CD4-positive, CD25-positive, alpha-beta regulatory T cell (primary cell): Measurements from ENCODE around the gene URAD. TPM values are rescaled to one million over a fixed set of nuclear protein-coding genes. Genes with fewer than 3 reads are reported as not detected.

ENCODE experiments used
- ATAC-seq, 2 donors: fragments of 150-1000 bp; cut with Tn5 transposase; one replicate each; pipeline ENCODE4 v1.10.0; 2021; ENCODE audit warnings: low read depth in 2 of 2, moderate number of reproducible peaks in 2 of 2, moderate library complexity in 1 of 2
- DNase-seq, 3 donors: peaks; one replicate each; pipeline versions ENCODE4 v3.0.0 to v3.0.0-alpha.2; 2012 to 2022; ENCODE audit warnings: mixed read lengths in 1 of 3
- H3K27ac ChIP-seq: one replicate; pipeline ENCODE4 v1.7.0; 2013; ENCODE audit warnings: mild to moderate bottlenecking, low read length; ENCODE audit not compliant: insufficient read depth, poor library complexity, severe bottlenecking
- H3K27me3 ChIP-seq: one replicate; pipeline ENCODE4 v1.7.0; 2013; ENCODE audit warnings: low read length; ENCODE audit not compliant: control insufficient read depth, insufficient read depth
- H3K36me3 ChIP-seq: one replicate; pipeline ENCODE4 v1.7.0; 2013; ENCODE audit warnings: mild to moderate bottlenecking, low read length, moderate library complexity; ENCODE audit not compliant: control insufficient read depth, insufficient read depth
- H3K4me1 ChIP-seq: 2 replicates; pipeline ENCODE4 v1.7.0; 2013; ENCODE audit warnings: mild to moderate bottlenecking, low read length; ENCODE audit not compliant: insufficient read depth, control insufficient read depth, poor library complexity, severe bottlenecking
- H3K4me3 ChIP-seq: one replicate; pipeline ENCODE4 v1.7.0; 2013; ENCODE audit warnings: low read depth, mild to moderate bottlenecking, low read length, moderate library complexity
- H3K9me3 ChIP-seq, 2 experiments: 1 replicate in 1 of 2; 2 replicates in 1 of 2; pipeline ENCODE4 v1.7.0; 2013; ENCODE audit warnings: low read length in 2 of 2, mild to moderate bottlenecking in 1 of 2, moderate library complexity in 1 of 2; ENCODE audit not compliant: control insufficient read depth in 2 of 2
- H3K27ac Mint-ChIP-seq, 3 donors: one replicate each; pipeline ENCODE4 v1.8.0; 2020 to 2022; ENCODE audit warnings: mild to moderate bottlenecking in 3 of 3, mixed read lengths in 3 of 3, moderate library complexity in 2 of 3
- H3K27me3 Mint-ChIP-seq: one replicate; pipeline ENCODE4 v1.8.0; 2022; ENCODE audit warnings: mild to moderate bottlenecking, mixed read lengths
- H3K36me3 Mint-ChIP-seq: one replicate; pipeline ENCODE4 v1.8.0; 2020; ENCODE audit warnings: mixed read lengths
- H3K4me1 Mint-ChIP-seq, 4 donors: one replicate each; pipeline ENCODE4 v1.8.0; 2020 to 2022; ENCODE audit warnings: mixed read lengths in 4 of 4, mild to moderate bottlenecking in 1 of 4
- H3K4me3 Mint-ChIP-seq, 4 donors: one replicate each; pipeline ENCODE4 v1.8.0; 2020 to 2022; ENCODE audit warnings: mild to moderate bottlenecking in 4 of 4, mixed read lengths in 4 of 4, moderate library complexity in 3 of 4
- H3K9me3 Mint-ChIP-seq, 7 donors: one replicate each; pipeline ENCODE4 v1.8.0; 2020 to 2022; ENCODE audit warnings: mixed read lengths in 7 of 7, mild to moderate bottlenecking in 3 of 7, moderate library complexity in 2 of 7
- polyA plus RNA-seq, 4 donors: library from polyadenylated mRNA; unstranded; fragments of 300-500 nt; fragmentation: Illumina TruSeq; gene quantifications; one replicate each; pipeline ENCODE4 v1.2.3, GENCODE V29; 2021
- total RNA-seq: library from RNA; stranded (reverse); gene quantifications from one replicate; pipeline ENCODE4 v1.2.3, GENCODE V29; 2022

URAD gene
- total and polyA plus RNA-seq, 5 donors from 2014 or later: not detected

- no peak for DNase-seq
- H3K9me3 ChIP-seq: no peaks in the 10 kb centered on the region
- H3K27me3 ChIP-seq: peaks cover 32% of the 10 kb centered on the region
- Mint-ChIP-seq H3K4me1 (peaks cover 3 to 22% (median 14%) of the 10 kb centered on the region in 4 donors), H3K9me3 (peaks cover 0 to 7% (median 0%) of the 10 kb centered on the region in 7 donors), H3K4me3 (no peak overlapping the region), H3K36me3 (no peaks in the 10 kb centered on the region), H3K27me3 (peaks cover 80% of the 10 kb centered on the region), H3K27ac (no peak overlapping the region)
- peaks cover 23% of the 10 kb centered on the region for H3K4me1 ChIP-seq
- no peak for ATAC-seq
- H3K4me3 ChIP-seq: no peak overlapping the region
- no peak overlapping the region for H3K27ac ChIP-seq
- H3K36me3 ChIP-seq: no peaks in the 10 kb centered on the region
Measured at GRCh38 chr13:27956576-27957300, 31.8 kb downstream of the URAD start.

GRCh38 chr13:27955014-27955591 is 33.4 kb downstream of the URAD start:
- Histone ChIP-seq H3K36me3 (no peaks in the 10 kb centered on the region), H3K4me3 (no peak overlapping the region), H3K27me3 (peaks cover 32% of the 10 kb centered on the region), H3K27ac (no peak overlapping the region), H3K9me3 (no peaks in the 10 kb centered on the region), H3K4me1 (peaks cover 14% of the 10 kb centered on the region)
- DNase-seq: no peak
- H3K9me3 Mint-ChIP-seq: peaks cover 0 to 6% (median under 1%) of the 10 kb centered on the region in 7 donors
- H3K4me3 Mint-ChIP-seq: no peak overlapping the region
- peaks cover 3 to 18% (median 13%) of the 10 kb centered on the region in 4 donors for H3K4me1 Mint-ChIP-seq
- H3K36me3 Mint-ChIP-seq: no peaks in the 10 kb centered on the region
- H3K27me3 Mint-ChIP-seq: peaks cover 76% of the 10 kb centered on the region
- no peak for ATAC-seq
- peak overlapping the region in 1 of 3 donors; percentile 9 for H3K27ac Mint-ChIP-seq

GRCh38 chr13:27954406-27954851 is 34.1 kb downstream of the URAD start:
- peaks cover 12% of the 10 kb centered on the region for H3K4me1 ChIP-seq
- Mint-ChIP-seq H3K4me1 (peaks cover 3 to 18% (median 12%) of the 10 kb centered on the region in 4 donors), H3K36me3 (no peaks in the 10 kb centered on the region), H3K27me3 (peaks cover 70% of the 10 kb centered on the region), H3K4me3 (peak overlapping the region in 2 of 4 donors; percentile 44 to 78), H3K9me3 (peaks cover 0 to 5% (median 2%) of the 10 kb centered on the region in 7 donors), H3K27ac (no peak overlapping the region)
- H3K9me3 ChIP-seq: no peaks in the 10 kb centered on the region
- ATAC-seq: no peak
- H3K27ac ChIP-seq: no peak overlapping the region
- H3K36me3 ChIP-seq: no peaks in the 10 kb centered on the region
- DNase-seq: no peak
- H3K27me3 ChIP-seq: peaks cover 31% of the 10 kb centered on the region
- H3K4me3 ChIP-seq: no peak overlapping the region

- Histone ChIP-seq H3K9me3 (no peaks in the 10 kb centered on the region), H3K4me1 (peaks cover 12% of the 10 kb centered on the region), H3K27me3 (peaks cover 25% of the 10 kb centered on the region), H3K4me3 (no peak overlapping the region), H3K36me3 (no peaks in the 10 kb centered on the region), H3K27ac (no peak overlapping the region)
- peak in 2 of 3 donors; percentile 53 to 56 for DNase-seq
- H3K27me3 Mint-ChIP-seq: peaks cover 64% of the 10 kb centered on the region
- H3K9me3 Mint-ChIP-seq: peaks cover 0 to 5% (median 2%) of the 10 kb centered on the region in 7 donors
- H3K36me3 Mint-ChIP-seq: no peaks in the 10 kb centered on the region
- peak overlapping the region in 3 of 4 donors; percentile 63 to 78 (median 72) for H3K4me3 Mint-ChIP-seq
- peak; percentile 60 to 67 for ATAC-seq
- no peak overlapping the region for H3K27ac Mint-ChIP-seq
- H3K4me1 Mint-ChIP-seq: peaks cover 3 to 18% (median 12%) of the 10 kb centered on the region in 4 donors
Measured at GRCh38 chr13:27953676-27954405, 34.7 kb downstream of the URAD start.

GRCh38 chr13:27952876-27953675 is 35.4 kb downstream of the URAD start:
- peaks cover 21% of the 10 kb centered on the region for H3K27me3 ChIP-seq
- Mint-ChIP-seq H3K4me1 (peaks cover 3 to 14% (median 11%) of the 10 kb centered on the region in 4 donors), H3K9me3 (peaks cover 0 to 6% (median 2%) of the 10 kb centered on the region in 7 donors), H3K36me3 (no peaks in the 10 kb centered on the region), H3K27me3 (peaks cover 57% of the 10 kb centered on the region), H3K4me3 (peak overlapping the region in 3 of 4 donors; percentile 62 to 75 (median 63)), H3K27ac (no peak overlapping the region)
- no peak for ATAC-seq
- H3K27ac ChIP-seq: no peak overlapping the region
- DNase-seq: no peak
- no peaks in the 10 kb centered on the region for H3K9me3 ChIP-seq
- H3K4me3 ChIP-seq: no peak overlapping the region
- H3K36me3 ChIP-seq: no peaks in the 10 kb centered on the region
- H3K4me1 ChIP-seq: peaks cover 12% of the 10 kb centered on the region

GRCh38 chr13:27942972-27943371 is 45.5 kb downstream of the URAD start:
- no peak overlapping the region for H3K27ac ChIP-seq
- H3K9me3 ChIP-seq: peaks cover 0 to 7% of the 10 kb centered on the region in 2 experiments
- no peak overlapping the region for H3K4me3 ChIP-seq
- H3K4me1 ChIP-seq: no peaks in the 10 kb centered on the region
- Mint-ChIP-seq H3K9me3 (peaks cover 0 to 5% (median 1%) of the 10 kb centered on the region in 7 donors), H3K27me3 (peaks cover 25% of the 10 kb centered on the region), H3K4me3 (no peak overlapping the region), H3K27ac (no peak overlapping the region), H3K36me3 (no peaks in the 10 kb centered on the region), H3K4me1 (no peaks in the 10 kb centered on the region)
- peaks cover 2% of the 10 kb centered on the region for H3K27me3 ChIP-seq
- ATAC-seq: no peak
- no peak for DNase-seq
- no peaks in the 10 kb centered on the region for H3K36me3 ChIP-seq
